Measurements from ENCODE around the gene IFT20. TPM values are rescaled to one million over a fixed set of nuclear protein-coding genes. Genes with fewer than 3 reads are reported as not detected.

Gene IFT20, protein sequence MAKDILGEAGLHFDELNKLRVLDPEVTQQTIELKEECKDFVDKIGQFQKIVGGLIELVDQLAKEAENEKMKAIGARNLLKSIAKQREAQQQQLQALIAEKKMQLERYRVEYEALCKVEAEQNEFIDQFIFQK
- 16.3 and 18.8 TPM in 2 replicates for total RNA-seq

DNA sequence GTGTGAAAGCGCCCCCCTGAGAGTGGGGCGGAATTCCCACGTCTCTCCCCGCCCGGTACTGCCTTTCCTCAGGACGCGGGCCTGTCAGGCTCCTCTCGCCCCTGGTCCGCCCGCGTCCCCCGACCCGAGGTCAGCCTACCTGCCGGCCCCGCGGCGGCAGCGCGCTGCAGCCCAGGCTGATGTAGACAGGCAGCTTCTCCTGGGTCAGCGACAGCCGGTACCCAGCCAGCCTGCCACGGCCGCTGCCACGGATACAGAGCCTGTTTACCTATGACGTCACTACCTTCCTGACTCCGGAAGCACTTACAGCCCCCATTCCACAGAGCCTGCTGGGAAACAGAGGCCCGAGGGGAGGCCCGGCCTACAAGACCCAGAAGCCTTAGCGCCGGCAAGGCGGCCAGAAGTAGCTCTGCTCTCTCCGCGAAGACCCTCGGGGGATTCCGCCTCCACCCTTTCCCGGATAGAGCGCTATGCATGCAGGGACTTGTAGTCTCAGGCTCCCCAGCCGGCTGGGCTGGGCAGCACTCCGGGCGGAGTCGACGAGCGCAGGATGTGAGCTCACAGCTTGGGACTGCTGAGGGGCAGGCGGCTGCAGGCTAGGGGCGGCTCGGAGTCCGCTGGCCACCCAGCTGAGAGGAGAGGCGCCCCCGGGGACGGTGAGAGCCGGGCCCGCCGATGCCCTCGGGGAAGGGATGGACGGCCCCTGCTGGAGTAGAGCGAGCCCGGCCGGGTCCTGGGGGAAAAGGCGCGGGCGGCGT lies at the start of gene IFT20, which contains the start of gene TNFAIP1:
IFT20 (minus strand) TSS at position 272 of the 758 bp plus-strand sequence. CDS start 3,487 bp downstream, outside the sequence.
TNFAIP1 (plus strand) TSS at position 561 of the 758 bp plus-strand sequence. CDS start 3,761 bp downstream, outside the sequence.
- intact Hi-C loops (cut with micrococcal nuclease) = loop anchor here (1.0 to 10.0 kb wide), 5 partner anchors 16 to 528 kb away; partner anchors contain the start of genes POLDIP2, PROCA1, RAB34 and RPL23A

DNA sequence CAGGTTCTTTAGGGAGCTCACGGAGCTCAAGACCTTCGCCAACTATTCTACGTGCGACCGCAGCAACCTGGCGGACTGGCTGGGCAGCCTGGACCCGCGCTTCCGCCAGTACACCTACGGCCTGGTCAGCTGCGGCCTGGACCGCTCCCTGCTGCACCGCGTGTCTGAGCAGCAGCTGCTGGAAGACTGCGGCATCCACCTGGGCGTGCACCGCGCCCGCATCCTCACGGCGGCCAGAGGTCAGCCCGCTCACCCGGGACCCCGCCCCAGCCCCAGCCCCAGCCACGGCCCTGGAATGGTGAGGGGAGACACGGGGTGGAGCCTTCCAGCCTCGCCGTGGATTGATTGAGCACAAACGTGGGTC lies 49.7 kb upstream of the IFT20 start:
- intact Hi-C loops (cut with micrococcal nuclease) = no loop called here

DNA sequence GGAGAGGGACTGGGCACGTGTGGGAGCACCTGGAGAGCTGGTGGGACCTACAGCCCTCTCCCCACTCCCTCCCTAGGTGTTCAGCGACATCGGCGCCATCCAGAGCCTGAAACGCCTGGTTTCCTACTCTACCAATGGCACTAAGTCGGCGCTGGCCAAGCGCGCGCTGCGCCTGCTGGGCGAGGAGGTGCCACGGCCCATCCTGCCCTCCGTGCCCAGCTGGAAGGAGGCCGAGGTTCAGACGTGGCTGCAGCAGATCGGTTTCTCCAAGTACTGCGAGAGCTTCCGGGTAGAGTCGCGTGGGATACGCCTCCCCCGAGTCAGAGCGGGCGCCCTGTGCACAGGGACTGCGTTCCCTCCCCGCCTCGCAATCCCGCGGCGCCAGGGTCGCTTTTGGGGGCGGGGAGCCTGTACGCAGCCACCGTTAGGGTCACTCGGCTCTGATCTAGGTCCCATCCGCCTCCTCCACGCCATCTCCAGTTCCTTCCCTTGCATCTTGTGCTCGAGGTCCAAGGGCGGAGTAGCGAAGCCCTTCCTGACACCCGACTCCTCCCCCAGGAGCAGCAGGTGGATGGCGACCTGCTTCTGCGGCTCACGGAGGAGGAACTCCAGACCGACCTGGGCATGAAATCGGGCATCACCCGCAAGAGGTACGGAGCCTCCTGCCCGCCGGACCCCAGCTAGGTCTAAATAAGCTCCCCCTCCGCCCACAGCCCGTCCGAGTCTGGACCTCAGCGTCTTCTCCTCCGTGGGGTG lies 49.2 kb upstream of the IFT20 start:
- intact Hi-C loops (cut with micrococcal nuclease) = loop anchor here (1.0 kb wide), 2 partner anchors 13 to 27 kb away; partner anchors contain the start of genes POLDIP2 and SARM1

DNA sequence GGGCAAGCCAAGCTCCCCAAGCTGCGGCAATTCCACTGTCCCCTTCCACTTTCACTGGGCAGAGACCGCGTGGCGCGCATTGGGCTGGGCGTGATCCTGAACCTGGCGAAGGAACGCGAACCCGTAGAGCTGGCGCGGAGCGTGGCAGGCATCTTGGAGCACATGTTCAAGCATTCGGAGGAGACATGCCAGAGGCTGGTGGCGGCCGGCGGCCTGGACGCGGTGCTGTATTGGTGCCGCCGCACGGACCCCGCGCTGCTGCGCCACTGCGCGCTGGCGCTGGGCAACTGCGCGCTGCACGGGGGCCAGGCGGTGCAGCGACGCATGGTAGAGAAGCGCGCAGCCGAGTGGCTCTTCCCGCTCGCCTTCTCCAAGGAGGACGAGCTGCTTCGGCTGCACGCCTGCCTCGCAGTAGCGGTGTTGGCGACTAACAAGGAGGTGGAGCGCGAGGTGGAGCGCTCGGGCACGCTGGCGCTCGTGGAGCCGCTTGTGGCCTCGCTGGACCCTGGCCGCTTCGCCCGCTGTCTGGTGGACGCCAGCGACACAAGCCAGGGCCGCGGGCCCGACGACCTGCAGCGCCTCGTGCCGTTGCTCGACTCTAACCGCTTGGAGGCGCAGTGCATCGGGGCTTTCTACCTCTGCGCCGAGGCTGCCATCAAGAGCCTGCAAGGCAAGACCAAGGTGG lies 46.0 kb upstream of the IFT20 start:
- intact Hi-C loops (cut with micrococcal nuclease) = no loop called here

DNA sequence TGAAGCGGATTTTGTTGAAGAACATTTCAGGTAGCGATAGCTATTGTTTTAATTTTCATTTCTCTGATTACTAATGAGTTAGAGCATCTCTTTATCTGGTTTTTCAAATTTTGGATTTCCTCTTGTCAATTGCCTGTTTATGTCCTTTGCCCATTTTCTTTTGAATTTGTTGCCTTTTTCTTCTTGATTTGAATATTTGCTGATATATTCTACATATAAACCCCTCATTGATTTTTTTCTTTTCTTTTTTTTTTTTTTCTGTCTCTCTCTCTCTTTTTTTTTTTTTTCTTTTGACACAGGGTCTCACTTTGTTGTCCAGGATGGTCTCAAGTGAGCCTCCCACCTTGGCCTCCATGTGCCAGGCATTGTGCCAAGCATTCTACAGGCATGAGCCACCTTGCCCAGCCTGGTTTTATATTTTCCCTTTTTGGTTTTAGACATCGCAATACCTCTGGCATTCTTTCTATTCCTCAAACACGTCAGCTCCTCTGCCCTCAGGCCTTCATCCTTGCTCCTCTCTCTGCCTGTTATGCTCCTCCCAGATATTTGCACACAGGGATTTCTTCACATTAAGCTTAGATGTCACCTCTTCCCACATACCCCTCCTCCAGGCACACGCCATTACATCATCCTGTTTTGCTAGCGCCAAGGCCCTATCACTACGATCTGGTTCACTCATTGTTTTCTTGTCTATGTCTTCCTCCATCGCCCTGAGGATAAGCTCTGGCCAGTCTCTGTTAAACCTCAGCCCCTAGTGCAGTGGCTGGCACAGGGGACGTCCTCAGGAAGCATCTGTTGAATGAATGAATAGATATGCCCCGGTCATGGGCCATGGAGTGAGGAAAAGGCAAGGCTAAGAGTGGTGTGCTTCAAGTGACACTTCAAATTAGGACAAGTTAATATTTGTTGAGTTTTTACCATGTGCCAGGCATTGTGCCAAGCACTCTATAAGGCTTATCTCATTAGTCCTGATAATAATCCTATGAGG lies 44.8 kb upstream of the IFT20 start:
- intact Hi-C loops (cut with micrococcal nuclease) = loop anchor here (10.0 kb wide), 1 partner anchor 165 kb away; no protein-coding TSS in a partner anchor

DNA sequence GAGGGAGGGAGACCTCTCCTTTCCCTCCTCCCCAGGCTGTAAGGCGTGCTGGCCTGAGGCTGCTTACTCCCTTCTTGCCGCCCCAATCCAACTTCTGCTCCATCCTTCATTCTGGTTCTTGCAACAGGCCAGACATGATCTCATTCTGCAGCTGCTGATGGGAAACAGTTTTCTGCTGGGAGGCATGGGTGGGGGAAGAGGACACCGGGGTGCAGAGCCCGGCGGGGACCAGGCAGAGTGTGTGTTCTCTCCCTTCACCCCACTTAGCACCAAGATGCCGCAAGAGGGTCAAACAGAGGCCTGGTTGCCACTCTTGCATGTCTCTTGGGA lies 37.6 kb upstream of the IFT20 start:
- intact Hi-C loops (cut with micrococcal nuclease) = loop anchor here (10.0 kb wide), 1 partner anchor 172 kb away; no protein-coding TSS in a partner anchor

DNA sequence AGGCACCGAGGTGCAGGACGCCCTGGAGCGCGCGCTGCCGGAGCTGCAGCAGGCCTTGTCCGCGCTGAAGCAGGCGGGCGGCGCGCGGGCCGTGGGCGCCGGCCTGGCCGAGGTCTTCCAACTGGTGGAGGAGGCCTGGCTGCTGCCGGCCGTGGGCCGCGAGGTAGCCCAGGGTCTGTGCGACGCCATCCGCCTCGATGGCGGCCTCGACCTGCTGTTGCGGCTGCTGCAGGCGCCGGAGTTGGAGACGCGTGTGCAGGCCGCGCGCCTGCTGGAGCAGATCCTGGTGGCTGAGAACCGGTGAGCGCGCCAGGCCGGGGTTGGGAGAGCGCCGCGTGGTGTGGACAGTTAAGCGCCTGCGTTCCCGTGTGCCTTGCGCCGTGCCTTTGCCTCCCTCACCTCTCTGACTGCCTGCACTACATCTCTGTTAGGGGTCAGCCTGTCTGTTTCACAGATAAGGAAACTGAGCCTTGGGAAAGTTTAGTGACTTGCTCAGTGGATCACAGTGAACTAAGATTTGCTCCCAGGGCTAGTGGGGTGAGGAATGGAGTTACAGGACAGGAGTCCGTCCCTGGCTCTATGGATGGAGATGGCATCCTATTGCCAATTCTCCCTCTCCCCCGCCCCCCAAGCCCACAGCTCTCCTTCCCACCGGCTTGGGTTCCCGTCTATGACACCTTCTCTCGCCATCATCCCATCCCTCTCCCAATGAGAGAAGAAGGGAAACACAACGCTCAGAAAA lies 37.1 kb upstream of the IFT20 start:
- intact Hi-C loops (cut with micrococcal nuclease) = loop anchor here (10.0 kb wide), 1 partner anchor 172 kb away; no protein-coding TSS in a partner anchor

DNA sequence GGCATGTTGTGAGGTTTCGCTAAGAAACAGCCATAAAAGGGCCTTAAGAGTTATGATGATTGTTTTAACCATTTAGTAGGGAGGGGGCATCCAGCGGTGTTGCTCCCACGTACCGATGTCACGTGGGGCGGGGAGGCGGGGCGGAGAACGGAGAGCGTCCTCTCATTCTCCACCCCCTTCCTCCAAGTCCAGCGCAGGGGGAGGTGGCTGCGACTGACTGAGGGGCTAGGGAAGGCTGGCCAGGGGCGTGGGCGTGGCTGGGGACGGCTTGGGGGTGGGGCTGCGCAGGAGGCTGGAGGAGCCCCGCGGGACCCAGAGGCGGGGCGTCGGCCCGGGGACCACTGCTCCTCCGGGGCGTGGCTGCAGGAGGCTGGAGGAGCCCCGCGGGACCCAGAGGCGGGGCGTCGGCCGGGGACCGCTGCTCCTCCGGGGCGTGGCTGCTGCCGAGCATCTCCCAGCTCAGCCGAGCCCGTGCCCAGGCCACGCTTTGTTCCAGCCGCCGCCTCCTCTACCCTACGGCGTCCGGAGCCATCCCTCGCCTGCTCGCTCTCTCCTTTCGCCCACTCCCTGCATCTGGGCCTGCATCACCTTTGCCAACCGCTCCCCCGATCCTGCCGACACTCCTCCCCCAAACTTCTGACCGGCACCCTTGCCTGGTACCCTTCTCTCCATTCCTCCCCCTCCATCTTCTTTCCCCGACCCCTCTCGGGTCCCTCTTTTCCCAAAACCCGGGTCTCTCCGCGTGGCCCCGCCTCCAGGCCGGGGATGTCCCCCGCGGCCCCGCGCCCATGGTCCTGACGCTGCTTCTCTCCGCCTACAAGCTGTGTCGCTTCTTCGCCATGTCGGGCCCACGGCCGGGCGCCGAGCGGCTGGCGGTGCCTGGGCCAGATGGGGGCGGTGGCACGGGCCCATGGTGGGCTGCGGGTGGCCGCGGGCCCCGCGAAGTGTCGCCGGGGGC lies 36.3 kb upstream of the IFT20 start, which contains the start of gene SARM1:
SARM1 (plus strand) TSS at position 450 of the 958 bp plus-strand sequence; CDS start at position 789, 339 bp downstream.
- intact Hi-C loops (cut with micrococcal nuclease) = loop anchor here (1.0 to 10.0 kb wide), 4 partner anchors 13 to 173 kb away; partner anchors contain the start of genes POLDIP2 and TMEM97

DNA sequence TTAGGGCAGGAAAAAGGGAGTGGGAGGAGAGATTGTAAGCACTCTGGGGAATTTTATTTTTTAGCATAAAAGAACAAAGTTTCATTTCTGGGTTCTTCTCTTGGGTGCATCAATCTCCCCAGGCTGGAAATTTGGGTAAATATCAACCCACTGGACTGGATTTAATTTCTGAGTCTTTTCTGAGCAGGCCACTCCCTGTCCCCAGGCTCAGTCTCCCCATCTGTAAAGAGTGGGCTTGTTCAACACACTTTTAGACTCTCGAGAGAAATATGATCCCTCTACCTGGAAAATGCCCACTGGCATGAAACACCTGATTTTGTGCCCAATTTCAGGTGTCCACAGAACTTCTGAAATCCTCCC lies 35.5 kb upstream of the IFT20 start:
- intact Hi-C loops (cut with micrococcal nuclease) = loop anchor here (1.0 to 10.0 kb wide), 4 partner anchors 13 to 174 kb away; partner anchors contain the start of genes POLDIP2 and TMEM97

DNA sequence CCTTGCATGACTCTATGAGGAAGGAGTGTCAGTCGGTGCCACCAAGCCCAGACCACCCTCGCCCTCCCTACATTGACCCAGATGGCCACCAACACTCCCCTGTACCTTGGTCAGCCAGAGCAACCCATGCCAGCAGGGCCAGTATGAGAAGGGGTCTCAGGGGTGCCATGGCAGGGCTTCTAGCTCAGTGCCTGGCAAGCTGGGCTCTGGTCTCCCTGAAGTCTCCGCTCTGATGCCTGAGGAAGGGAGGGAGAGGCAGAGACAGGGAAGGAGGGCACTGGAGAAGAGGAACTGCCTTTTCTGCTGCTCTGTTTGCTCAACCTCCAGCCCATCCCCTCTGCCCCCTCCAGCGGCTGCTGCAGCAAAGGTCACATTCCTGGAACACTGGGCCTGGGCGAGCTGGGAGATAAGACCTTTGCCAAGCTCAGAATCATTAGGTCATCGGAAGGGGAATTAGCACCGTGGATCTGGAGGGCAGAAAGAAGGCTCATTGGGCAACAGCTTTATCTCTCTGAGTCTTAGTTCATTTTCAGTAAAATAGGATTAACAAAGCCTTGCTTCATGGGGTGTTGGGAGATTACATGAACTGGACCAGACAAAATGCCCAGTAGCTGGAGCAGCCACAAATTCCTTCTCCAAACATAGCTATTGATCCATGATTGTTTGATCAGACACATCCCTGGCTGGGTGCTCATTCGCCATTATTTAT lies 34.9 kb upstream of the IFT20 start, which contains the start of gene VTN:
VTN (minus strand) TSS at position 273 of the 709 bp plus-strand sequence; CDS start at position 169, 104 bp downstream.
- intact Hi-C loops (cut with micrococcal nuclease) = loop anchor here (2.0 to 10.0 kb wide), 2 partner anchors 51 to 175 kb away; partner anchors contain the start of gene TMEM97

DNA sequence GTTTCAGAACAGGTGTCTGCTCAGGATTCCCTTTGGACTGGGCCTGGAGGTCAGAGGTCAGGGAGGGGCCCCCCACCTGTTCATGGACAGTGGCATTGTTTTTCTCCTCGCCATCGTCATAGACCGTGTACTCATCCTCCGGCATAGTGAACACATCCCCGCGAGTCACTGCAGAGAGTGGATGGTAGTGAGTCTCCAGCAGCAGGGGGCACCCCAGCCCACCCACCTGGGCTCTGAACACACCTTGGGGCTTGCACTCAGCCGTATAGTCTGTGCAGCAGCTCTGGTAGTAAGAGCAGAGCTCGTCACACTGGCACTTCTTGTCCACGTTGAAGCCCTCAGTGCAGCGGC lies 34.4 kb upstream of the IFT20 start:
- intact Hi-C loops (cut with micrococcal nuclease) = loop anchor here (2.0 to 10.0 kb wide), 2 partner anchors 51 to 175 kb away; partner anchors contain the start of gene TMEM97

DNA sequence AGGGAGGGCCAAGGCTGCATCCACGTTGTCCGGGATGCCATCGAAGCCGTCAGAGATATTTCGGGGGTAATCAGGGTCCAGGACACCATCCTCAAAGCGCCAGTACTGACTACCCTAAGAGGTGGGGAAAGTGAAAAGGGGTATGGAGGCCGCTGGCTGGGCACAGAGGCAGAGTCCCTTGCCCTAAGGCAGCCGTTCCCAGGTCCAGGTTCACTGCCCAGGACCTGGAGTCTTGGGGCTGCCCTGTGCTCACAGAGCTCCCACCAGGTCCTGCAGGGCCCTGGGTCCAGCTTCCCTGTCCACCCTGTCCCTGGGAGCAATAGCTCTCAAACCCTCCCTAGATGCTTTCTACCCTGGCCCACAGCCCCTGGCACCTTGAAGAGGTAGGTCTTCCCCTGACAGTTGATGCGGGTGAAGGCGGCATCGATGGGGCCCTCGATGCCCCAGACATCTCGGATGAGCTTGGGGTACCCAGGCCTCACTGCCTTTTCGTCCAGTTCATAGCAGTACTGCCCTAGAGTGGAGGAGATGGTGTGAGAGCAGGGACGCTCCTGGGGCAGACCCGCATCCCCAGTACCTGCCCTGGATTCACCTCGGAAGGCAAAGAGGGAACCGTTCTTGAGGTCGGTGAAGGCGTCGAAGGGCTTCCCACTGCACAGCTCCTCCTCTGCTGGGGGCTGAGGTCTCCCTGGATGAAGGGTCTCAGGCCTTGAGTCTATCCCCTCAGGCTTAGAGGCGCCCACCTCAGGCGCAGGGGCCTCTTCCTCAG lies 33.8 kb upstream of the IFT20 start:
- intact Hi-C loops (cut with micrococcal nuclease) = no loop called here

DNA sequence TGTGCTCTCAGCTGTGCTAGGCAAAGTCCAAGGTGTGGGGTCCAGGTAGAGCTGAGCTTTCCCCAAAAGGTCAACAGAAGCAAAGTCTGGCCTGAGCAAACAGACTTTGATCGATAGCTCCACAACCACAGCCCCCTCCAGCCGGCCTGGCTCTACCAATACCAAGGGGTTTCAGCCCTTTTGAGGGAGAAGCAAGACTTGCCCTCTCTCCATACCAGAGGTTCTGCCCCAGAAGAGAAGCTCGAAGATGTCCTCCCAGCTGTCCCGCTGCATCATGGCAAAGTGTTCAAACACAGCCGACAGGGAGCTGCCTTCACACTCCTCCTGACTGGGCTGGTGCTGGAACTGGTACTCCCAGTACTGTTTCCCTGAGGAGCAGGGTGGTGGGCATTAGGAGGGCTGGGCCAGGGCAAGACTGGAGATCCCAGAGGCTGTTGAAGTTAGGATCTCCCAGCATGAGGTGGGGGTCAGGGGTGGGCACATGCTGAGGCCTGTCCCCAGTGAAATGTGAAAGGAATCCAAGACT lies 33.1 kb upstream of the IFT20 start:
- intact Hi-C loops (cut with micrococcal nuclease) = no loop called here

DNA sequence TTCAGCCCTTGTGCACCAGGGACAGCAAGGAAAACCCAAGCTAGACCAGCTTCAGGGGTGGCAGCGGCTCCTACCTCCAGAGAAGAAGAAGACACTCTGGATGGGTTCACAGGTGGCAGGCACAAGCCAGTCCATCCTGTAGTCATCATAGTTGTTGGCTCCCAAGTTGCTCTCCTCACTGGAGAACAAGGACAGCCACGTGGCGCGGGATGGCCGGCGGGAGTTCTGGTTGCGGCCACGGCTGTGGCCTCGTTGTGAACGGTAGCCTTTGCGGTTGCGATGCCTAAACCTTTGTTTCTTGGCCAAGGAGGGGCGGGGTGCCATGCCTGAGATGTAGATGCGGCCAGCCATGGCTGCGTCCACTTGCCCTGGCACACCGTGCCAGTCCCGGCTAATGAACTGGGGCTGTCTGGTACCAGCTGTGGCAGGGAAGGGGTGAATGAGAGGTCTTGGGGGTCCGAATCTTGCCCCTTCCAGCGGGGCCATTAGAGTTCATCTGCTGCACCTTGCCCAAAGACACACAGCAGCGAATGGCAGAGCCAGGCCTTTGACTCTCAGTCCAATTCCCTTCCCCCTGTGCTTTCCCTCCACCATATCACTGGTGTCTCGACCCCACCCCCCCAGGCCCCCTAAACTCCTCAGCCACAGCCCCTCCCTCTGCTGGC lies 32.5 kb upstream of the IFT20 start:
- intact Hi-C loops (cut with micrococcal nuclease) = no loop called here

DNA sequence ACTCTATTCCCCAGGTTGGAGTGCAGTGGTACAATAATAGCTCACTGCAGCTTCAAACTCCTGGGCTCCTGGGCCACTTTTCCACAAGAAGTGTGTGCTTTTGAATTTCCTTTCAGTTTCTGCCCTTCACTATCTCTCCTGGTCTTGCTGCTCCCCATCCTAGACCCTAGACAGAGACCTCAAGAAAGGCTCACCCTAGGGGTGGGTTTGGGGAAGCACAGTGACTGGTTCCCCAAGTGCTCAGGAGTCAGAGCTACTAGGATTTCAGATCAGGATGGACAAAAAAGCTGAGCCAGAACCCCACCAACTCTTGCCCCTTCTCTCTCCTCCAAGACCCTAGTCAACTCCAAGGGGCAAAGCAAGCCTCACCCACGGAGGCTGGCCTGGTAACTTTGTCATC lies 31.3 kb upstream of the IFT20 start:
- intact Hi-C loops (cut with micrococcal nuclease) = no loop called here

DNA sequence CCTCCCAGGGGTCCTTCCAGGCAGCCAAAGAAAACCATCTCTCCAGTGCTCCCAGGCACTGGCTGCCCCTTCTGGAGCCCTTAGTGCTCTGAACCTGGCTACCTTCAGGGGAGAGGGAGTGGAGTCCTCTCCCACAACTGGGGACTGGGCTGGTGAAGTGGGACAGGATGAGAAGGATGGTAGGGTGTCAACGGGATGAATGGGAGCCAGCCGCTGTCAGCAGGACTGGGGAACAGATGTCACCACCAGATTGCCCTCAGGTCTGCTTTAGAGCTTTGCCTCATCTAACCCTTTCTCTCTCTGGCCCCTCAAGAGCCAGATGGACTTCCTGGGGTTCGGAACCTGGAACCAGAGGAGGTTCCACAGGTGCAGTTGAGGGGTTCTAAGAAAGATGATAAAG lies 30.2 kb upstream of the IFT20 start:
- intact Hi-C loops (cut with micrococcal nuclease) = no loop called here

All from T-helper 2 cell treated with Interferon-gamma antibody and Interleukin-4, amounts not matched to agents 100 ng/mL and 5 ng/mL, for 36 hours (primary cell).